Measurements from ENCODE around the gene WDFY1. TPM values are rescaled to one million over a fixed set of nuclear protein-coding genes. Genes with fewer than 3 reads are reported as not detected.

Gene WDFY1
- total RNA-seq, 1 donor from 2014 or later, result 79.6 TPM

- no peak for DNase-seq (ENCODE audit: extremely low read depth, low read depth, low spot score)
Measured at GRCh38 chr2:223826995-223827394, 118.1 kb downstream of the WDFY1 start.

Other genes starting within 250 kb of the WDFY1 start
- 5.9 and 6.7 TPM in 2 replicates for gene AP1S3, start 107.8 kb downstream of the WDFY1 start, total RNA-seq
- 36.1 and 38.6 TPM in 2 replicates for gene MRPL44, start 12.1 kb upstream of the WDFY1 start, total RNA-seq
- 42.8 and 51.3 TPM in 2 replicates for gene SERPINE2, start 94.0 kb upstream of the WDFY1 start, total RNA-seq